Skeletal muscle cell (primary cell): Measurements from ENCODE around the gene ADGRV1.
"Not testable (repeated sequence)": the region's sequence is repeated elsewhere in the genome, so short reads cannot be mapped to it uniquely, and the experiment has no call there.

ENCODE experiments used
- DNase-seq: peaks from one replicate; pipeline ENCODE4 v3.0.0-alpha.2; 2010; ENCODE audit warnings: low read depth
- H3K4me3 ChIP-seq: 2 replicates; pipeline ENCODE4 v1.5.1; 2011; ENCODE audit warnings: low read depth, mild to moderate bottlenecking, control low read depth, low read length, moderate library complexity

The ADGRV1 gene

DNA sequence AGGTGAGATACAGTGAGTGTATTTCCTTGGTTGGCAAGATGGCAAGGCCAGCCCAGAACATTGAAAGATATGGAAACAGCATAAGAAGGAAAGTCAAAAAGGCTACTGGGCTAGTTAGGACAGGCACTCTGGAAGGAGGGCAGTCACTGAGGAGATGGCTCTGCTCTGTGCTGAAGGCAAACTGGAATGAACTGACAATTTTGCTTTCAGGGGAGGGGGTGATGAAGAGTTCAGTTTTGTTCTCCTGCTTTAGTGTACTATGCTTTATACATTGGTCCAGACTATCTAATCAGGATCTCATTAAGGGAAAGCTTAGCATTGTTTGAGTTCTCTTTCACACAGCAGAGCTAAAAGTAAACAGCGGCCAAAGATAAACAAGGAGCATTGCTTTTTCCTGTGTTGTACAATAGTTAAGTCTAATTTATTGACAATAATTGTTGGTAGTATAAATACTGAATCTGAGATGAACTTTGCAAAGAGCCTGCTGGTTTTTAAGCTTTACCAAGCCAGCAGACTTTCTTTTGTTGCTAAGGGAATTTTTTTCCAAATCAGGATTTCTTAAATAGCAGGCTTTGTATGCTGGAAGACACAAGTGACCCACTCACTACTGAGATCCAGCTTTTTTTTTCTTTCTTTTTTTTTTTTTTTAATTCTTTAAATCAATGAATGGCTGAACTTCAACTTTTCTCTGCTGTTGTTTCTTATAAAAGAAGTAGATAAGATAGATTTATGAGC is 469.0 kb downstream of the ADGRV1 start:
- H3K4me3 ChIP-seq = no peak overlapping the region
- no peak for DNase-seq

DNA sequence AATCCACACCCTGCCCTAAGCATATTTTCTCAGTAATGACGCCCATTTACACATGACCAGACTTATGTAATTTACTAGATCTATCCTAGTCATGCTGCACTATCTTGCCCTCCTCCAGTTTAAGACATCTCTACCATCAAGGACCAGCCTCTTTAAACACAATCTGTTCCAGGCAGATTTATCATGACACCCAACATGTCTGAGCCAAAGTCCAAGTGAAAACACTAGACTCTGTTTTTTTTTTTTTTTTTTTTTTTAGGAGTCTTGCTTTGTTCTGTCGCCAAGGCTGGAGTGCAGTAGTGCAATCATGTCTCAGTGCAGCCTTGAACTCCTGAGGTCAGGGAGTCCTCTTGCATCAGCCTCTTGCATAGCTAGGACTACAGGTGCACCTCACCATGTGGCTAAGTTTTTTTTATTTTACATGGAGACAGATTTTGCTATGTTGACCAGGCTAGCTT is 469.9 kb downstream of the ADGRV1 start:
- no peak for DNase-seq
- no peak overlapping the region for H3K4me3 ChIP-seq

GRCh38 chr5:91030521-91031401 is 472.2 kb downstream of the ADGRV1 start:
- H3K4me3 ChIP-seq = no peak overlapping the region
- no peak for DNase-seq

GRCh38 chr5:91031402-91031752 is 472.8 kb downstream of the ADGRV1 start:
- DNase-seq = no peak
- H3K4me3 ChIP-seq = no peak overlapping the region

GRCh38 chr5:91032125-91032524 is 473.5 kb downstream of the ADGRV1 start:
- DNase-seq = no peak
- no peak overlapping the region for H3K4me3 ChIP-seq

DNA sequence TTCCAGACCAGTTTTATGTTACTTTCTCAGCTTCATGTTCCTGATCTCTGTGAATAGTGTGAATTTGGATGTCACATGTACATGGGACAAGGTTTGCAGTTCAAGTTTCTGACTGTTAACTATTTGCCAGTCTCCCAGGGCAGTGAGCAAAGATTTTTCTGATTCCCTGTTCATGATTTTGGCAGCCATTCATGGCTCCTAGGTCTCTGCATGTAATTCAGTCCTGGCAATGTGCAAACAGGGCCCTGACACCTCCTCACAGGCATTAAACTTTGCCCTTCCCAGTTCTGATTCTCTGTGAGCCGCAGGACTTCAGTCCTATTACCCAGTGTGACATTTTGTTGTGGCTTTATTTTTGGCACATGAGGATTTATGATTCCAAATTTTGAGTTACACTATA is 474.8 kb downstream of the ADGRV1 start:
- H3K4me3 ChIP-seq = no peak overlapping the region
- no peak for DNase-seq

DNA sequence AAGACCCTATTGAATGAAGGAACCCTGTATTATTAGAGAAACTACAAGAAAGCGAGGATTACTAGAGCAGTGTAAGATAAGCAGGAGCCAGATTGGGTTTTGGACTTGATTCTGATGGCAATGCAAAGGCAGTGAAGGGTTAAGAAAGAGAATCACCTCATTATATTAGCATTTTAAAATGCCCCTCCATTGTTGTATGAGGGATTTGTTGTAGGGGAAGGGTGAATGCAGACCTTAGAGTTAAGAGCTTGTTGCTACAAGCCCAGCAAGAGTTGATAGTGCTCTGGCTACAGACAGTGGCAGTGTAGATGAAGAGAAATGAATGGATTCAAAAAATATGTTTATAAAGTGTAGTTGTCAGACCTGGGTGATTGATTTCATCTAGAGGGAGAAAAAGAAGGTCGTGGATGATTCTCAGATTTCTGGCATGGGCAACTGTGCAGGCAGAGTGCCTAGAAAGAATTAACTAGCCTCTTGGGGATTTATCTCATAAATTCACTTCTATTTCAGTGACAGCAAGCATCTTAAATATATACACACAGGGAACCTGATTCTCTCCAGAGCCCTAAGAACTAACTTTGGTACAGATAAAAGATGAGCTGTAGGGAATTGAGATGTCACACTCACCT is 479.7 kb downstream of the ADGRV1 start:
- H3K4me3 ChIP-seq = no peak overlapping the region
- DNase-seq = peak; percentile 74

DNA sequence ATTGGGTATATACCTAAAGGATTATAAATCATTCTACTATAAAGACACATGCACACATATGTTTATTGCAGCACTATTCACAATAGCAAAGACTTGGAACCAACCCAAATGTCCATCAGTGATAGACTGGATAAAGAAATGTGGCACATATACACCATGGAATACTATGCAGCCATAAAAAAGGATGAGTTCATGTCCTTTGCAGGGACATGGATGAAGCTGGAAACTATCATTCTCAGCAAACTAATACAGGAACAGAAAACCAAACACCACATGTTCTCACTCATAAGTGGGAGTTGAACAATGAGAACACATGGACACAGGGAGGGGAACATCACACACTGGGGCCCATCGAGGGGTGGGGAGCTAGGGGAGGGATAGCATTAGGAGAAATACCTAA is 482.5 kb downstream of the ADGRV1 start:
- not testable (repeated sequence) for DNase-seq, H3K4me3 ChIP-seq

DNA sequence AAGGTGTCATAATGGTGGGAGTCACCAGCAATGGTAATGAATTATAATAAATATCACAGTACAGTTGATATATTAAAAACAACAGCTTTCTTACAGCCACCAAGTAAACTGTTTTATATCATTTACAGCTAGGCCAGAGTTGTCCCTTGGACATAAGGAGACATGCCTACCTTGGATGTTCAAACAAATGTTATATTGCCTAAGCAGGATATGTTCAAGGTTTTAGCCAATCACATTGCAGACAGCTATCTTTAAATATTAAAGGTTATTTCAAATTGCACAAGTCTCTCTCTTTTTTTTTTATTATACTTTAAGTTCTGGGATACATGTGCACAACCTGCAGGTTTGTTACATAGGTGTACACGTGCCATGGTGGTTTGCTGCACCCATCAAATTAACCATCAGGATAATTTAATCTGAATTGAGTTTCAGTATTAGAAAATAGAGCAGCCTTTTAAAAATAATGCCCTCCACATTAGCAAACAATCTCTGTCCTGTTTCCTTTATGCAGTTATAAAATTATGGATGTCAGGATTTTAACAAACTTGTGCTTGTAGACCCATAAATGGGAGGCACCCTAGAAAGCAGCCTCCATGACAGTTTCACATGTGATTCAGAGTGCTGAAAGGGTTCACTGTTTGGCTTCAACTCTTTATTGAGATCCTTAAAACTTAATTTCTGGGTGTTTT is 483.8 kb downstream of the ADGRV1 start:
- H3K4me3 ChIP-seq = no peak overlapping the region
- no peak for DNase-seq

GRCh38 chr5:91042936-91043255 is 484.3 kb downstream of the ADGRV1 start:
- H3K4me3 ChIP-seq = no peak overlapping the region
- DNase-seq = no peak

- DNase-seq = no peak
- no peak overlapping the region for H3K4me3 ChIP-seq
Measured at GRCh38 chr5:91048073-91048472, 489.5 kb downstream of the ADGRV1 start.

DNA sequence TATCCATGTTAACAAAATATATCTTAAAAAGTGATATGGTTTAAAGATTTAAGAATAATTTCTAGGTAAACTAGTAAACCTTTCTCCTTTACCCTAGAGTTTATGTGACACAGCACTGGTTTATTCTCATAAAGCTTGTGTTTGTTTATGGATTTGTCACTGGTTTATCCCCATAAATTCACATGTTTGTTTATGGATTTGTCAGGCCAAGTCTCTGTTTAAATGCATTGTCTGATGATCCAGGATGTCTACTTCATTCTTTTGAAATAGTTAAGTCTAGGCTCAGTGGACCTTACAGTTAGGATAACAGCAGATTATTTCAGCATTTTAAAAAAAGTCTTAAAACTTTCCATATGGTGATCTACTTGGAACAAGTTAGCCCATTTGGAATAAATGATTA is 490.5 kb downstream of the ADGRV1 start:
- no peak overlapping the region for H3K4me3 ChIP-seq
- no peak for DNase-seq

DNA sequence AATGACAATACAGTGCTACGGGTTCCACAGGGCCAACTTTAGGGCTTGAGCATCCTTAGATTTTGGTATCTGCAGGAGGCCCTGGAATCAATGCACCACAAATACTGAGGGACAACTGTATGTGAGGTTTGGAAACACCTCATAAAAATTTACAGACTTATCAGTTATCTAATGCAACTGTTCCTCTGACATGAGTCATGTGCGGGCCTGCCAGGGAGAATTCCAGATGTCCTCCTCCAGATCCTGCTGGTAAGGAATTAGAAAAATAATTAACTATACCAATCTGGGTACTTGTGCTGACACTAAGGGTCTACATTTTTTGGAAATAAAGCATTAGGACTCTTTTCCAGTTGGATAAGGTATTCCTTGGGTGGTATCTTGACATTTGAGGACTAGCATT is 491.2 kb downstream of the ADGRV1 start:
- no peak for DNase-seq
- H3K4me3 ChIP-seq = no peak overlapping the region

- H3K4me3 ChIP-seq, DNase-seq: not testable (repeated sequence)
Measured at GRCh38 chr5:91052411-91052810, 493.8 kb downstream of the ADGRV1 start.

DNA sequence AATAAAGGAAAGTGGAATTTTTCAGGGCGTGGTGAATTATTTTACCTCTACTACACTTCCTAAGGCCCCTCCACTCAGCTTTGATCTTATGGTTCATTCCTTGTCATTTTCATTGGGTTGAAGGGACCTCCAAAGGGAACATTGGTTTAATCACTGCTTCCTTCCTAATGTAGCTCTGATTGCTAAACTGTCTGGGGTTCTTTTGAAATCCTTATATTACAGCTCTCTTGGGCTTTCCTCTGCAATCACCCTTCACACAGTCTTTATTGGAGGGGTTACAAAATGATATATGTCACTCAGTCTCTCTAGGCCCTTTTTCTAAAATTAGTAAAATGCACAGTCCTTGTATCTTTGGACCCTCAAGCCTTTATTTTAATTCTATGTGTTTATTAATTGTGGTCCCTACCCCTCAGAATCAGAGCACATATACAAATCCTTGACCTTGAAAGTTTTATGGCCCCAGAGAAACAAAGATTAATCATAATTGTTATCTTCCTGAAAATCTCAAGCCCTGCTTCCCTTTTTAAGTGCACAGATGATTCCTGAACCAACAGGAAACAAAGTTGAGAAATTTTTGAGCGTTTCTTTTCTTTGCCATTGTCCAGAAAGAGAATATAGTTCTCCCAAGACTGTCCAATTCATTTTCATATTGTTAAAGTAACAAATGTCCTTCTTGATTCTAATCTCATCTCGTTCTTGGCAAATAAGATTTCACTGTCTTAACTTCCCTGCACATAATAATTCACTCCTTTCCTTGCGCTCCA is 494.6 kb downstream of the ADGRV1 start:
- no peak overlapping the region for H3K4me3 ChIP-seq
- DNase-seq = peak; percentile 28

GRCh38 chr5:91053741-91054025 is 495.1 kb downstream of the ADGRV1 start:
- no peak overlapping the region for H3K4me3 ChIP-seq
- DNase-seq = no peak

- no peak for DNase-seq
- H3K4me3 ChIP-seq = no peak overlapping the region
Measured at GRCh38 chr5:91058155-91058554, 499.6 kb downstream of the ADGRV1 start.

DNA sequence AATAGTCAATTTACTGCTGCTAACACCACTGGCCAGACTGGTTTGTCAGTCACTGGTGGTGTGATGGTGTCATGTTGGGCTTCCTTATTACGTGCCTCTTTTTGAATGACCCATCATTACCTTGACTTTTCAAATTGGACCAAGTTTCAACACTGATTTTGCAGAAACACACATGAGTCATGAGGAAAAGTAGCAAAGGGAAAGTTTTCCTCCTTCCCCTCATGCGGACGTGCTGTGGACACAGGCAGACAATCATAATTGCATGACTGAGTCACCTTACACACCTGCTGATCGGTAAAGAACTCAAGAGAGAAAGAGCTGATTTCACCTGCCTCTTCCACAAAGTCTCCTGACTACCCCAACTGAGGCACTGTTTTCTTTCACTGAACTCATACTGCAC is 500.0 kb downstream of the ADGRV1 start:
- no peak overlapping the region for H3K4me3 ChIP-seq
- no peak for DNase-seq

DNA sequence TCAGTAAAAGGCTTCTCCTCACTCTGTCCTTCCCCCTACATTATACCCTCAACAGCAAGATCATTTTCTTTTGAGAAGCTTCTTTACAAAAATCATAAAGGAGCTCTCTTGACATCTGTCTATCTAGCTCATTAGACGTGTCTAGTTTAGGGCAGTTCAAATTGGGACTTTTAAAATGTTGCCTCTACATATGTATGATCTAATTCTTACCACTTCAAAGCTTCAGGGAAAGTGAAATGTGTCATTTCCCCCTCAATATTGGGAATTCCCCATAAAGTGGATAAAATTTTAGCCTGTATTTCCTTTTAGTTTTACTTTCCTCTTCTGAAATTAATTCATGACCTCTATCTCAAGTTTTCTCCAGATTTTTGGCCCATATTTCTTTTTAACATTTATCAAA is 500.8 kb downstream of the ADGRV1 start:
- no peak overlapping the region for H3K4me3 ChIP-seq
- DNase-seq = no peak

DNA sequence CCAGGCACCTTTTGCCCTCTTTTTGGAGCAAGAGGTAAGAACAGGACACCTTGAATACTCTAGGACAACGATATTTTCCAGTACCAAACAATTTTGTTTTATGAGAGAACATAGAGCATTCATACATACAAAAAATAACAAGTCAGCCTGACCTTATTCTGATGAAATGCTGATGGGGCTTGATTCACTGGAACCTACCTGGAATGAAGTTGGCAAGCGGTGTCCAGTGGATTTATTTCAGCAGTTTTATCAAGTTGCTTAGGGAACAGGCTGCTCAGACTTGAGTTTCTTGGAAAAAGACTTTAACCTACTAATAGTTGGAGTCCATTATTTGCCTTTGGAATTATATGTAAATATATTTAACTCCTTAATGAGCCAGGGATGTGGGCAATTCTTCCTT is 502.5 kb downstream of the ADGRV1 start:
- no peak for DNase-seq
- no peak overlapping the region for H3K4me3 ChIP-seq
